HG02678 (cell line): ENCODE measurements around the gene DVL1.

Experiments
- ATAC-seq: cut with Tn5 transposase; IDR thresholded peaks from one replicate; pipeline ENCODE4 v1.9.1; 2021; ENCODE audit warnings: mild to moderate bottlenecking, moderate library complexity; ENCODE audit not compliant: unreplicated experiment

The DVL1 gene

DNA sequence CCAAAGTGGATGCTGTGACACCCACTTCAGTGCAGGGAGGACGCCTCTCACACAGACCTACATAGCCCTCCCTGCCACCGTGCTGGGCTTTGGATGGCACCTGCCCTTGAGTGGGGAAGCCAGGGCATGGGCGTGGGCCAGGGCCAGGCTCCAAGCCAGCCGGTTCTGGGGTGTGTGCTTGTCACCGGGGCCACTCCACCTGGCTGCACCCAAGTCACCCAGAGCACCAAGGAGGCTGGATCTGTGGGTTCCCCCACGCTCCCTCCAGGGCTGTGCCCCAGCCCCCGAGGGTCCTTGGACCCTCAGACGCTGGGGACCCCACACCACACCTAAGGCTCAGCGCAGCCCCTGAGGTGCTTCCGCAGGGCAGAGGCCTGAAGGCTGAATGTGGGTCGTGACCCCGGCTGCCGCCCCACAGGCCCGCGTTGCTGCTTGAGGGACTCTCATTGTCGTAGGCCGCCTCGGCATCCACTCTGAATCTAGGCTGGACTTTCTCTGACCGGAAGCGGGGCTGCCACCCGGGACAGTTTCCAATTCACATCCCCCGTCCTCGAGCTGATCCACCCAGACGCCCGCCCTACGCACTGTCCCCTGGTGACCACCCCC, 7.7 kb upstream of the DVL1 start:
- ATAC-seq = no peak

DNA sequence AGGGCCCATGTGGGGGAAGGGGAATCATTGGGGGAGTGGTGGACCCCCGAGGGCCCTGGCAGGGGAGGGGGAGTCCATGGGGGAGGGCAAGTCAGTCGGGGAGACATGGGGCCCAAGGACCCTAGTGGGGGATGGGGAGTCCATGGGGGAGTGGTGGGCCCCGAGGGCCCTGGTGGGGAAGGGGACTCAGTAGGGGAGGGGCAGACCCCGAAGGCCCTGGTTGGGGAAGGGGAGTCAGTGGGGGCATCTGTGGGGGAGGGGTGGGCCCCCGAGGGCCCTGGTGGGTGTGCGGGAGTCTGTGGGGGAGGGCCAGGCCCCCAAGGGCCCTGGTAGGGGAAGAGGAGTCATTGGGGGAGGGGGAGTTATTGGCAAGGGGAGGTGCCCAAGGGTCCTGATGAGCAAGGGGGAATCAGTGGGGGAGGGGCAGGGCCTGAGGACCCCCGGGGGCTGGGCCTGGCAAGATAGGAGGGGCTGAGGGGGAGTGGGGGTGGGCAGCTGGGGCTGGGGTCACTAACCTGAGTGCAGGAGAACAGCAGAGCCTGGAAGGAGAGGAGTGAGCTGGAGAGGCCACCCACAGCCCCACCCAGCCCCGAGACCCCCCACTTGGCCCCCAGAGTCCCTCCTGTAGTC, 7.1 kb upstream of the DVL1 start:
- no peak for ATAC-seq

DNA sequence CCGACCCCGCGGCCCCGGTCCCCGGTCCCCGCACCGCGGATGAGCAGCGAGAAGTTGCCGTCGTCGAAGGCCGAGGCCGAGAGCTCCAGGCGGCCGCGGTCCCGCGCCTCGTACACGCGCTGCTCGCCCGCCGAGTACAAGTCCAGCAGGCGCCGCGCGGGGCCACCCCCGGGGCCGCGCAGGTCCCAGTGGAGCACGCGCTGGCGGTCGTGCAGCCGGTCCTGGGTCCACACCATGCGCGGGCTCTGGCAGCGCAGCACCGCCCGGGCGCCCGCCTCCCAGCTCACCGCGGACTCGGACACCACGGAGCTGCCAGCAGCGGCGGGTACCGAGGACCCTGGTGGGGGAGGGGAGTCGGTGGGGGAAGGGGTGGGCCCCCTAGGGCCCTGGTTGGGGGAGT, 6.2 kb upstream of the DVL1 start:
- no peak for ATAC-seq

DNA sequence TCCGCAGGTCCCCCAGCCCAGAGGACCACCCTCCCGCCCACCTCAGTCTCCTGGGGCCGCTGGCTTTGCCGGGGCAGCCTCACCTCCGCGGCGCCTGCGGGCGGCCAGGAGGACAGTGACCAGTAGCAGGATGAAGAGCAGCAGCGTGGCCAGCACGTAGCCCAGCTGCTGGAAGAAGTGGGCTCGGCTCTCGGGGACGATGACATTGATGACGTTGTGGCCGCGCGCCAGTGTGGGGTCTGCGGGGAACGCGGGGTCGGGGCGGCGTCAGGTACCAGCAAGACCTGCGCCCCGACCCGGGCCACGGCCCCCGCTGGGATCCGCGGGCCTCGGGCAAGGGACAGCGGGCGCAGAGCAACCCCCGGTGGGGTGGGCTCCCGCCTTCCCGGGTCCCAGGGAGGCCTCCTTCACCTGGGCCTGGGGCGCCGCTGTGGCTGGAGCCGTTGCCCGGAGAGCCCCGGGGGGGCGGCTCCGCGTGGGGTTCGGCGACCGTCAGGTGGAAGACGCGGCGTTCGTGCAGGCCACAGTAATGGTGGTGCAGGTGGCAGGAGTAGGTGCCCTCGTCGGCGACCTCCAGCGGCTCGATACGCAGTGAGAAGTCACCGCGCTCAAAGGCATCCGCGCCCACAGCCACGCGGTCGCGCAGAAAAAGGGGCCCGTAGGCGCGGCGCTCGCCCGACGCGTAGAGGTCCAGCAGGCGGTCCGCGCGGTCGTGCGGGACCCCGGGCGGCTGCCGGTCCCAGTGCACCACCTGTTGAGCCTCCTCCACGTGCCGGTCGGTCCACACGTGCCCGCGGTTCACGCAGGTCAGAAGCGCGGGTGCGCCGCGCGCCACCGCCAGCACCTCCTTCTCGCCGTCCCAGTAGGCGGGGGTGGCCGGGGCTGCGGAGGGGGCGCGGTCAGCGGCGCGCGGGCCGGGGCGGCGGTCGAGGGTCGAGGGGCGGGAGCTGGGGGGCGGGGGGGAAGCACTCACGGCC, 5.3 kb upstream of the DVL1 start:
- ATAC-seq = no peak

DNA sequence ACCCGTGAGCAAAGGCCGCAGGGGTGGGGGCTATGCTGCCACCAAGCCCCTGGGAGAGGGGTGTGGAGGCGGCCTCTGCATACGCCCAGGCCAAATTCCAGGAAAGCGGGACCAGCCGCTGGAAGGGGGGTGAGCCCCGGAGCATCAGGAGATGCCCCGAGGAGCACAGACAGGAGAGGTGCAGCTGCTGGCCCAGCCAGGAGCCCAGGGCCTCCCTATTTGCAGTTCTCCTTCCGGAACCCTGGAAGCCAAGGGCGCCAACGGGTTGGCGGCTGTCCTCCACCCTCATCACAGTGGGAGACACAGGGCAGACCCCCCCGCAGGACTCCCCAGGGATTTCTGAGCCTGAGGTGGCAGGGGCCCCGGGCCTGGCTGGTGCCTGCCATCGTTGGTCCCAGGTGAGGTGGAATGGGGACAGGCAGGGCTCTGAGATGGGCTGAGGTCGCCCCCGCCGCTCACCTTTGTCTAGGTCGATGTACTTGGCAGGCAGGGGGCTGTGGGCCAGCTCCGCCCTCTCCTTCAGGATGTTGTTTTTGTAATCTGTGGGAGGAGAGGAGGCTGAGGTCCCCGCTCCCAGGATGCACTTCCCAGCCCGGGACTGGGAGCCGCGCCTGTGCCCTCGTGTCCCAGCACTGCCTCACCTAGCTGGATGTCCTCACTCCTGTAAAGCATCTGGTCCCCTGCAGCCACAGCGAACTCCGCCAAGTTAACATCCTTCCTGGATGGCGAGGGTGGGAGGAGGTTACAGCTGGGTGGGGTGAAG, 4.4 kb upstream of the DVL1 start:
- ATAC-seq = no peak

DNA sequence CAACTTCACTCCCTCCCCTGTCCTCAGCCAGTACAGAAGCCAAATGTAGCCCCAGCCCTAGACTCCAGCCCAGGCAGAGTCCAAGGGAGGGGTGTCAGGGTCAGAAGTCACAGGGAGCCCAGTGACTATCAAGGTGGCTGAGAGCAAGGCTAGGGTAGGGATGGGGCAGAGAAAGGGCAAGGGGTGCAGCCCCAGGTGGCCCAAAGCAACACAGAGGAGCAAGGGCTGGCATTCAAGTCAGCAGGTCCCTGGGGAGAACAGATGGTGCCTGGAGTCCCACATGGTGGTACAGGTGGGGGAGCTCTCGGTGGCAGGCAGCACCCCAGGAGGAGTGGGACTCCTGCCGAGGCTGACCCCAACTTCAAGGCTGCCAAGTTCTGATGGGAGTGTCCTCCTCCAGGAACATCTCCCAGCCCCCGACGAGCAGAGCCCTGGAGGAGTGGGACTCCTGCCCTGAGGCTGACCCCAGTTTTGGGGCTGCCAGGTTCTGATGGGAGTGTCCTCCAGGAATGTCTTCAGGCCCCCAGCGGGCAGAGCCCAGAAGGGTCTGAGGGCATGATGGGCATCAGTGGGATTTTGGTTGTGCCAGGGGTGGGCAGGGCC, 3.7 kb upstream of the DVL1 start:
- ATAC-seq = no peak

DNA sequence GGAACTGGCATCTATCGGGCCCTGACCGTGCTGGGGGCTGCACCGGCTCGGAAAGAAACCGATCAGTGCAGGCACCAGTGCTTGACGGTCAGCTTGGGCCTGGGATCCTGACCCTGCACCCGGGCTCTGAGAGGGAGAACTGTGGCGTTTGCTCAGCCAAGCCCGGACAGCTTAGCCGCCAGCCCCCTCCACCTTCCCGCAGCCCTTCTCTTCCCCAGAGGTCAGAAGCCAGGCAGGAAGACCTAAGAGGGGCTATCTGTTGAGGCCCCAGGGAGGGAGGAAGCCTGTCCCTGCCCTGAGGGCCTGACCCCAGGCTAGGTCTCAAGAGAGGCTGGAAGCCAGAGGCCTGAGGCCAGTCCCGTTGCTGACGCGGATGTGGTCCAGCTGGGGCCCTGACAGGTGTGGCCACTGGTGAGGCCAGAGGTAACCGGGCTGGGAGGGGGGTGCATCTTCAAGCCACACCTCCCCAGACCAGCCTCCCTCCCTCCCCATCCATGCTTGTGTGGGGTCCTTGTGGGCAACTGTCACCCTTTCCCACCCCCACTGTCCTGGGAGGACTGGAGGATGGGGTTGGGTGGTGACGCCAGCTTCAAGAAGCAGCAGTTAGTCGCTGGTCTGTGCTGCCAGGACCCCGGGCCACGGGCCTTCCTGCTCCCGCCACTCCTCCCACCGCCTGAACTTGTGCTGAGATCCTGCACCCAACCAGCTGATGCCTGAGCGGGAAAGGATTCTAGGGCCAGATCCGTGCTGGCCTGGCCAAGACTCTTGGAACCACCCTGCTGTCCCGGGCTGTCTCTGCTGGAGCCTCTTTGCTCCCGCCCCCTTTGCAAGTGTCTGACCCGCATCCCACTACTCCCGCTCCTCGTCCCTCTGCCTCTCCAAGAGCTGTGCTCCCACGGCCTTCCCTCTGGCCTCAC, 2.6 kb upstream of the DVL1 start:
- ATAC-seq = no peak

DNA sequence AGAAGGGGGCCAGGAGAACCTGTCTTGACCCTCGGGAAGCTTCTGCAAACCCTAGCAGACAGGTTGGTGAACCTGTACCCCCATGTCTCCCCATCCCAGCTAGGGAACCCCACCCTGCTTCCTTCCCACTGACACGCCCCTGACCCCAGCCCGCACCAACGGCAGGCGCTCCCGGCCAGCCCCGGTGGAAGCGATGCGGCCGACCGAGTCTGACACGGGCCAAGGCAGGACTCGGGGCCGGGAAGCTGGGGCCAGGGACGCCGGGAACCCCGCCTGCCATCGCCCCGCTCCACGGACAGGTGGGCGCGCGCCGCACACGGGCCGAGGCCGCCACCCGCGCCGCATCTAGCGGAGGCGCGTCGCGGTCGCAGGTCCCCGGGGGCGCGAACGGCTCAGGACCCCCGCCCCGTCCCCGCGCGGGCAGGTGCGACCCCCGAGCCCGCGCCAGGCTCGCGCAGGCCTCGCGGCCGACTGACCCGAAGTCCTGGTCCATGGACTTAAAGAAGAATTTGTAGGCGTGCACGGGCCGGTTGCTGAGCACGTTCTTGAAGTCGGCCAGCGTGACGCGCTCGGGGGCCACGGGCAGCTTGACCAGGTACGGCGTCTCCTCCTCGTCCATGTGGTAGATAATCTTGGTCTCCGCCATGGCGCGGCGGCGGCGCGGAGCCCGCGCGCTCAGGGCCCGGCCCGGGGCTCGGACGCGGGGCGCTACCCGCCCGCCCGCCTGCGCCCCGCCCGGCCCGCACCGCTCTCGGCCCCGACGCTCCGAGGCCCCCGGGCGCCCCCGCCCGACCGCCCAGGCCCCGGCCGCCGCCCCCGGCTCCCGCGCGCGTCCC, 580 bp downstream of the DVL1 start:
- peak; percentile 5 for ATAC-seq

DNA sequence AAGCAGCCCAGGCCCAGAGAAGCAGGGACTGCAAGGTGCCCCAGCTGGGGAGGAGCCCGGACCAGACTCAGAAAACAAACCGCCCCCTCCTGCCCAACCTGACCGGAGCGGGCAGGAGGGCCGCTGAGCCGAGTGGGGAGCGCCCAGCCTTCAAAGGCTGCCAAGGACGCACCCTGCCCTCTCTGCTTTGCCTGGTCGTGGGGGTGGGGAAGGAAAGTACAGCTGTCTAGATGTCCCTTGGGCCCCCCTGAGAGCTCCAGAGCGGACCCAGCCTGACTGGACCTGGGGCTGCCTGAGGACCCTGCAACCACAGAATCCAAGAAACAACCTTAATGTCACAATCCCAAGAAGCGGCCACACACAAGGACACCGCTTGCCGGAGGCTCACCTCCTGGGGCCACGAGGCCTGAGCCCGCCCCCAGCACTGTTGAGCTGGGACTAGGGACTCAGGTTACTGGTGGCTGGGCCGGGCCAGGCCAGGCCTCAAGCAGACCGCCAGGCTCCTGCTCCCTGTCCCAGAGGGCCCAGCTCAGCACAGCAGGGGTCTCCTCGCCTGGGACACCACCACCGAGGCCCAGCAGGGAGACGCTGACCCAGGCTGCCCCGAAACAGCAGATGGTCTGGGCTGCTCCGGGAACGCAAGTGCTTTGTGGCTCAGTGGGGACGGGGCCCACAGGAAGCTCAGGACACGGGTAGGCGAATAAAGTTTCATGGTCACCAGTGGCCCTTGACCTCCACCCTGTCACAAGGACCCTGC, 1.4 kb downstream of the DVL1 start:
- no peak for ATAC-seq

DNA sequence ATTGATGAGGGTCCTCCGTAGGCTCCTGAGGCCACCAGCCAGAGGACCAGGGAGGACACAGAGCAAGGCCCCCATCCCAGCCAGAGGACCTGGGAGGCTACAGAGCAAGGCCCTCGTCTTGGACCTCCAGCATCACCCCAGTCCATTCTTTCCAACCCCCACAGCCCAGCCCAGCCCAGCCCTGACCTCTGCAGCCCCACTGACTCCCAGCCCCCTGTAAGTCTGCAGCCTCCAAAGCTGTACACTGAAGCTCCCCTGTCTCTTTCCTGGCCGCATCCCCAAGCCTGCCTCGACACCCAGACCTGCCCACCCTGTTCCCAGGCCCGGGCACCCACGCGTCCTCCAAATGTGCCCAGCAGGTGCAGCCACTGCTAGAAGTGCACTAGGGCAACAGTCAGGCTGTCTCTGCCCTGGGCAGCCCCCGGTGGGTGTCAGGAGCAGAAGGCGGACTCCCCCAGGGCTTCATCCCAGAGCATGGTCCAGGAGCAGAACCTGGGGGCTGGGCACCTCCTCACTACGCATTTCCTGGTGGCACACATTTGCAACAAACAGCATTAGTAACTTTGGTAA, 2.1 kb downstream of the DVL1 start:
- ATAC-seq = no peak

DNA sequence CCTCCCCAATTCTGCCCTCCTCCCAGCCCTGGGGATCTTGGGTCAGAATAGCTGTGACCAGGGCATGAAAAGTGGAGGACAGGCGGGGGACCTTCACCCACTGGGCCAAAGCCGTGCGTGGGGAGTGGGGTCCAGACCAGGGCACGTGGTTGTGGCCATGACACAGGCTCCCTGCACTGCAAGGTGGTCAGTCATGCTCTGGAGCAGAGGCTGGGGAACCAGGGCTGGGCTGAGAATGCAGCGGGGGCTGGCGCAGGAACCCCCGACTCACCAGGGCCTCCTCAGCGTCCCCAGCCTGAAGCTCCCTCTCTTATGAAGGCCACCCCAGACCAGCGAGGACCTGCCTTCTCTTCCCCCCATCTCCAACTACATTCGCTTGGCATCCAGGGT, 2.7 kb downstream of the DVL1 start:
- no peak for ATAC-seq

DNA sequence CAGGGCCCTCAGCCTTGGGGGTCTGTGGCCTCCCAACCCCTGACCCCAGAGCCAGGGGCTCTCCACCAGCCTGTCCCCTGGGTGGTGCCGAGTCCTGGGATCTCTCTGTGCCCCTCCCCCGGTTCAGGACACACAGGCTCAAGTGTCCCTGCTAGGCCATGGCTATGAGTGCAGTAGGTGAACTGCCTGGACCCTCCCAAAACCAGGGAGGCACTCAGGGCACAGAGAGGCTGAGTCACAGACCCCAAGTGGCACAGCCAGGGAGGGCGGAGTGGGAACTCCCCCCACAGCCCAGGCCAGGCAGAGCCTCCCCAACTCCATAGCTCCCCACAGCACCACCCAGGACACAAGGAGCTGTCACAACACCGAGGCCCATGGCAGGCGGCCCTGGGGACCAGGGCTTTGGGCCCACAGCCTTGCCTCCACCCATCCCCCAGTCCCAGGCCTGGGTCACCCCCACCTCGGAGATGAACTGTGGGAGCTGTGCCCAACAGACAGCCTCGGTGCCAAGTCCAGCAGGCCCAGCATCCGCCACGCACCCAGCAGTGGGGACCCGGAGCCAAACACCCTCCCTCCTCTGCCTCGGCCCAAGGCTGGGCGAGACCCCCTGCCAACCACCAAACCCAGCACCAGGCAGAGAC, 3.2 kb downstream of the DVL1 start:
- ATAC-seq = no peak

DNA sequence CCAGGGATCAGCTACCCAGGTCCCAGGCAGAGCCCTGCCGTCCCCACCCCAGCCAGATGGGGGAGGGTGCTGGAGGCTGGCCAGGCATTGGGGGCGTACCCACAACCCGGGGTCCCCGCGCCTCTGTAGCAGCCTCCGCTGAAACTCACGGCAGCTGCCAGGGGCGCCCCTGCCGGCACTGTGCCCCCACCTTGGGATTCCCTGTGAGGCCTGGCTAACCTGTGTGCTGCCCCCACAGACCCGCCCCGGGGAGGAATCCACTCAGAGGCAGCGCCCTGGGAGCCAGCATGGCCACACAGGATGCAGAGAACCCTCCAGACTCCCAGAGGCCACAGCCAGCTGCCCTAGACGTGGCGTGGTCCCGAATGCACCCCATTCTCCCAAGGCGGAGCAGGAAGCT, 3.8 kb downstream of the DVL1 start:
- no peak for ATAC-seq

DNA sequence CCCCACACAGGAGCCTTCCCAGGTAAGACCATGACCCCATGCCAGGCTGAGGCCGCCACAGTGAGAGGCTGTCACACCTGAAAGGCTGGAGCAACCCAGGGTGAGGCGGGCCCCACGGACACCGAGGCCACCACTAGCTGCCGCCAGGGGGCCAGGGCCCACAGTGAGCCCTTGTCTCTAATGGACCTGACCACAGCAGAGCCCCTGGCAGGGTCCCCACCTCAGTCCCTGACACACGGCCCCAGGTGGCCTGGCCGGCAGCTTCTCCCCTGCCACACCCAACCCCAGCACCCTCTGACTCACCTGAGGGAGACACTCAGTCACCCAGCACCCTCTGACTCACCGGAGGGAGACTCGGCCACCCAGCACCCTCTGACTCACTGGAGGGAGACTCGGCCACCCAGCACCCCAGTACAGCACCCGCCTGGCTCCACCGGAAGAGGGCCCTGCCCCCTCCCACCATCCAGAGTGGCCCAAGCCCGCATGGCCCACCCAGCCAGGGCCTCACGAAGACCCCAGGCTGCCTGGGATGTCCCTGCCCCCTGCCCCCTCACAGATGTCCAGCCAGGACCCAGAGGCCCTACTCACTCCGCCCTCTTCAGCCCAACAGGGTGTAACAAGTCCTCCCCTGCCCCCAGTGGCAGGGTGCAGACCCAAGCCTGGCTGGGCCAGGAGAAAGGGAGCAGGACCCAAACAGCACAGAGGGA, 4.4 kb downstream of the DVL1 start:
- ATAC-seq = no peak

DNA sequence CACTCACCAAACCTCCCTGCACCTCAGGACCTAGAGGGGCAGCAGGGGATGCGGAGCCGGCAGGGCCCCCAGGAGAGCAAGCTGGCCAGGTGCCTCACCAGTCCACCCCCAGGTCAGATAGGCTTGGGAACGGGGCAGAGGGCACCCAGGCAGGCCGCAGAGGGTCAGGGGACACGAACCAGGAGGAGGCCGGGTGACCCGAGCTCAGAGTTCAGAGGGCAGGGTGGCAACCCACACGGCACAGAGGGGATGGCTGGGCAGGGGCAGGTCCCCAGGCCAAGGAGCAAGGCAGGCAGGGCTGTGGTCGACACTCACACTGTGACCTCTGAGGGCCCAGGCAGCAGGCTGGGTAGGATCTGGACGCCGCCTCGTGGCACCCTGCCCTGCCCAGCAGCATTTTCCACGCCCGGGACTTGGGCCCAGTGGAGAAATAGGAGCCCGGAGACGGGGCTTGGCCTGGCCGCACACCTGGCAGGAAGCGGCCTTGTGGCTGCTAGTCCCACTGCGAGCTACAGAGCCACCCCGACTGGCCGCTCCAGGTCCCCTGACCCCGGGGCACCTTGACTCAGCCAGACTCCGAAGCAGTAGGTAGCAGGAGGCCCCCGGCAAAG, 5.3 kb downstream of the DVL1 start:
- ATAC-seq = no peak

DNA sequence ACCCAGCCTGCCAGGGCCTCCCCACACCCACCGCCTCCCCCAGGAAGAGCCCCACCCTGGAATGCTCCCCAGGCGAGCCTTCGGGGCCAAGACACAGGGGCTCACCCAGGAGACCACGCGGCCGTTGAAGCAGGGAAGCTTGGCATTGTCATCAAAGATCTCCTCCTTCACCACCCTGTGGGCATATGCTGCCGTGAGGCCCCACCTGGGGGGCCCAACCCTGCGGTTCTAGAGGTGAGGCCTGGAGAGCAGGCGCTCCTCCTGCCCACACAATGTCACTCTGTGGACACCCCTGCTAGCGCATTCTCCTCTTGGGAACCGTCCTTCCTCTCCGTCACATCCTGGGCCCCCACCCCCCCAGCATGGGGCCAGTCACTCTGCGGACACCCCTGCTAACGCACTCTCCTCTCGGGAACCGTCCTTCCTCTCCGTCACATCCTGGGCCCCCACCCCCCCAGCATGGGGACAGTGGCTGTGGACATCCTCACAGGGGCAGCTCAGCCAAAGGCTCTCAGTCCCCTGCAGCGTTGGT, 6.6 kb downstream of the DVL1 start:
- ATAC-seq = no peak
